Karpas-422 (cell line): Measurements from ENCODE around the gene PXDN. TPM values are rescaled to one million over a fixed set of nuclear protein-coding genes. Genes with fewer than 3 reads are reported as not detected.

Experiments used
- DNase-seq: peaks from one replicate; pipeline ENCODE4 v3.0.0-alpha.2; 2015
- H2AFZ ChIP-seq: fragments of 200-600 bp; sonication (generic); 2 replicates; pipeline ENCODE4 v1.6.1; 2014; ENCODE audit warnings: antibody characterized with exemption, low read length, mixed read lengths
- H3K27ac ChIP-seq: fragments of 200-600 bp; sonication (generic); 2 replicates; pipeline ENCODE4 v1.5.1; 2014; ENCODE audit warnings: mild to moderate bottlenecking, low read length, moderate library complexity
- H3K27me3 ChIP-seq: fragments of 200-600 bp; sonication (generic); 2 replicates; pipeline ENCODE4 v1.6.1; 2014; ENCODE audit warnings: low read length, mixed read lengths
- H3K36me3 ChIP-seq: fragments of 200-600 bp; sonication (generic); 2 replicates; pipeline ENCODE4 v1.6.1; 2014; ENCODE audit warnings: low read length, mixed read lengths; ENCODE audit not compliant: insufficient read depth
- H3K4me1 ChIP-seq: fragments of 200-600 bp; sonication (generic); 2 replicates; pipeline ENCODE4 v1.6.1; 2014; ENCODE audit warnings: mild to moderate bottlenecking, low read length, mixed read lengths
- H3K4me2 ChIP-seq: fragments of 200-600 bp; sonication (generic); 2 replicates; pipeline ENCODE4 v1.6.1; 2014; ENCODE audit warnings: low read length, low read depth, mild to moderate bottlenecking; ENCODE audit not compliant: poor library complexity, severe bottlenecking
- H3K4me3 ChIP-seq: fragments of 200-600 bp; sonication (generic); 2 replicates; pipeline ENCODE4 v1.5.1; 2014; ENCODE audit warnings: mild to moderate bottlenecking, antibody characterized with exemption, low read length, mixed read lengths
- H3K79me2 ChIP-seq: fragments of 200-600 bp; sonication (generic); 2 replicates; pipeline ENCODE4 v1.6.1; 2014; ENCODE audit warnings: mild to moderate bottlenecking, low read length, mixed read lengths
- H3K9ac ChIP-seq: fragments of 200-600 bp; sonication (generic); 2 replicates; pipeline ENCODE4 v1.6.0; 2014; ENCODE audit warnings: low read length
- H3K9me2 ChIP-seq: fragments of 200-600 bp; sonication (generic), shearing (Covaris generic); replicated peaks from 2 replicates; pipeline ENCODE4 v1.6.0; 2014; ENCODE audit warnings: mild to moderate bottlenecking, low read length, moderate library complexity; ENCODE audit not compliant: insufficient read depth
- H3K9me3 ChIP-seq: fragments of 300-700, 200-600 bp; sonication (generic); 2 replicates; pipeline ENCODE4 v1.6.1; 2014; ENCODE audit warnings: low read length, mixed read lengths
- H4K20me1 ChIP-seq: fragments of 200-600 bp; sonication (generic); 2 replicates; pipeline ENCODE4 v1.6.1; 2014; ENCODE audit warnings: mild to moderate bottlenecking, antibody characterized with exemption, low read length, low read depth; ENCODE audit not compliant: insufficient read depth
- total RNA-seq: library from RNA; depleted of rRNA; stranded (reverse); fragments of >200 nt; shearing (Covaris generic); gene quantifications from 2 replicates; pipeline ENCODE4 v1.2.3, GENCODE V29; 2014; ENCODE audit warnings: low replicate concordance

PXDN gene
- total RNA-seq, 1 experiment from 2014 or later: not detected

- no peak overlapping the region for H3K4me2 ChIP-seq
These were observed 8.4 kb upstream of the PXDN start for GRCh38 chr2:1752751-1753150.

GRCh38 chr2:1751767-1752725, 7.7 kb upstream of the PXDN start:
- H3K36me3 ChIP-seq: no peaks in the 10 kb centered on the region
- DNase-seq: no peak
- no peaks in the 10 kb centered on the region for H3K9me2 ChIP-seq
- H3K9me3 ChIP-seq: no peaks in the 10 kb centered on the region
- no peaks in the 10 kb centered on the region for H3K27me3 ChIP-seq
- no peak overlapping the region for H3K4me2 ChIP-seq
- H2AFZ ChIP-seq: no peak overlapping the region
- no peak overlapping the region for H3K9ac ChIP-seq
- H4K20me1 ChIP-seq: no peaks in the 10 kb centered on the region
- H3K4me3 ChIP-seq: no peak overlapping the region
- no peak overlapping the region for H3K27ac ChIP-seq
- no peaks in the 10 kb centered on the region for H3K4me1 ChIP-seq
- no peaks in the 10 kb centered on the region for H3K79me2 ChIP-seq

More at GRCh38 chr2:1752751-1753150, 8.4 kb upstream of the PXDN start:
- Histone ChIP-seq H3K79me2 (no peaks in the 10 kb centered on the region), H3K4me3 (no peak overlapping the region), H3K9me3 (no peaks in the 10 kb centered on the region), H4K20me1 (no peaks in the 10 kb centered on the region), H3K27ac (no peak overlapping the region), H2AFZ (no peak overlapping the region), H3K36me3 (no peaks in the 10 kb centered on the region), H3K9me2 (no peaks in the 10 kb centered on the region), H3K9ac (no peak overlapping the region), H3K4me1 (no peaks in the 10 kb centered on the region), H3K27me3 (no peaks in the 10 kb centered on the region)
- no peak for DNase-seq

- peak; percentile 73 for DNase-seq
These were observed 6.8 kb upstream of the PXDN start for GRCh38 chr2:1750933-1751766.

DNA sequence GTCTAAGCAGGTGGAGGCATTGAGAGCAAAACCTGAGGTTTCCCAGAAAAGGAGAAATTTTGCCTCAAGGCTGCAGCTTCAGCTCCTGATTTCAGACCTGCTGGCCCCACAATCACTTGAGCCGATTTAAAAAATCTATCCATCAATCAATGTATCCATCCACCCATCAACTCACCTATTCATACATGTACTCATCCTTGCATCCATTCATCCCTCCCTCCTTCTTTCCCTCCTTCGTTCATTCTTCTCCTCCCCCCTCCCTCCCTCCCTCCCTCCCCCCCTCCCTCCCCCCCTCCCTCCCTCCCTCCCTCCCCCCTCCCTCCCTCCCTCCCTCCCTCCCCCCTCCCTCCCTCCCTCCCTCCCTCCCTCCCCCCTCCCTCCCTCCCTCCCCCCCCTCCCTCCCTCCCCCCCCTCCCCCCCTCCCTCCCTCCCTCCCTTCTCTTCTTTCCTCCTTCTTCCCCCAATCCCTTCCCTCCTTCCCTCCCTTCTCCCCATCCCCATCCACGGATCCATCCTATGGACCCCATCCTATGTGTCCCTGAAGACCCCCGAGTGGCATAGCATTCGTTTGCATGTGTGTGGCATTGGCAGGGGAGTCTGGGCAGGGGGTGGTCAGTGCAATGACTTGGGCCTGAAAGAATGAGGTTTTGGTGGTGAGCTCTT, 6.1 kb upstream of the PXDN start:
- Histone ChIP-seq H3K9me3 (no peaks in the 10 kb centered on the region), H3K4me3 (no peak overlapping the region), H3K36me3 (no peaks in the 10 kb centered on the region), H3K4me1 (no peaks in the 10 kb centered on the region), H3K4me2 (no peak overlapping the region), H3K27me3 (no peaks in the 10 kb centered on the region), H3K79me2 (no peaks in the 10 kb centered on the region), H4K20me1 (no peaks in the 10 kb centered on the region), H3K27ac (no peak overlapping the region), H2AFZ (no peak overlapping the region), H3K9me2 (no peaks in the 10 kb centered on the region), H3K9ac (no peak overlapping the region)
- no peak for DNase-seq

More at GRCh38 chr2:1750933-1751766, 6.8 kb upstream of the PXDN start:
- H4K20me1 ChIP-seq: no peaks in the 10 kb centered on the region
- H3K9me2 ChIP-seq: no peaks in the 10 kb centered on the region
- no peaks in the 10 kb centered on the region for H3K9me3 ChIP-seq
- H3K9ac ChIP-seq: no peak overlapping the region
- H3K27ac ChIP-seq: no peak overlapping the region
- no peaks in the 10 kb centered on the region for H3K4me1 ChIP-seq
- H3K4me3 ChIP-seq: no peak overlapping the region
- no peaks in the 10 kb centered on the region for H3K36me3 ChIP-seq
- H2AFZ ChIP-seq: no peak overlapping the region
- no peak overlapping the region for H3K4me2 ChIP-seq
- H3K79me2 ChIP-seq: no peaks in the 10 kb centered on the region
- no peaks in the 10 kb centered on the region for H3K27me3 ChIP-seq

DNA sequence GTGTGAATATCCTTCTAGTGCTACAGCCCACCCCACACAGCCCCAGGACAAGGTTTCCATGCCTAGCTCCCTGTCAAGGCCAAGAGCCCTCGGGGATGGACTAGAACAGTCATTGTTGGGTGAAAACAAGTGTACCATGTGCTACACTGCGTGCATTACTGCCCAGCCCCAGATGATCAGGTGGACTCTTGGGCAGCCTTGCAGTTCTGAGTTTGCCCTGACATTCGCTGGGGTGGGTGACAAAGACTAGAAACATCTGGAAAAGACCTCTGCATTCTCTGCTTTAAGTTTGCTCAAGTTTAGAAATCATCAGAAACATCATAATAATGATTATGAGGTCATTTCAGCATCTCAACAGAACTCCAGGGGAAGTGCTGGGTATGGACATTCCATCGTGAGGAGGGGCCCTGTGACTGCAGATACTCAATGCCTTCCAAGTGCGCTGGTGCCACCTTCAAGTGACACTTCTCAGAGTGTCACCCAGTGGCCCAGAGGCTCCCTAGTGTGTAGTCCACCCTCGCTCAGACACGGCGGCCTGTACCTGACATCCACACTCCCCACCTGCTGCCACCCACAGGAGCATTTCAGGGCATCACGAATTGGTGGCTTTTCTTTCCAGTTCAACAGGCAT, 5.3 kb upstream of the PXDN start:
- no peaks in the 10 kb centered on the region for H3K36me3 ChIP-seq
- no peaks in the 10 kb centered on the region for H3K27me3 ChIP-seq
- no peak overlapping the region for H3K9ac ChIP-seq
- no peaks in the 10 kb centered on the region for H3K9me3 ChIP-seq
- H3K9me2 ChIP-seq: no peaks in the 10 kb centered on the region
- H3K79me2 ChIP-seq: no peaks in the 10 kb centered on the region
- no peak overlapping the region for H2AFZ ChIP-seq
- no peak overlapping the region for H3K4me2 ChIP-seq
- no peaks in the 10 kb centered on the region for H4K20me1 ChIP-seq
- no peak overlapping the region for H3K27ac ChIP-seq
- H3K4me1 ChIP-seq: no peaks in the 10 kb centered on the region
- H3K4me3 ChIP-seq: no peak overlapping the region
- no peak for DNase-seq

DNA sequence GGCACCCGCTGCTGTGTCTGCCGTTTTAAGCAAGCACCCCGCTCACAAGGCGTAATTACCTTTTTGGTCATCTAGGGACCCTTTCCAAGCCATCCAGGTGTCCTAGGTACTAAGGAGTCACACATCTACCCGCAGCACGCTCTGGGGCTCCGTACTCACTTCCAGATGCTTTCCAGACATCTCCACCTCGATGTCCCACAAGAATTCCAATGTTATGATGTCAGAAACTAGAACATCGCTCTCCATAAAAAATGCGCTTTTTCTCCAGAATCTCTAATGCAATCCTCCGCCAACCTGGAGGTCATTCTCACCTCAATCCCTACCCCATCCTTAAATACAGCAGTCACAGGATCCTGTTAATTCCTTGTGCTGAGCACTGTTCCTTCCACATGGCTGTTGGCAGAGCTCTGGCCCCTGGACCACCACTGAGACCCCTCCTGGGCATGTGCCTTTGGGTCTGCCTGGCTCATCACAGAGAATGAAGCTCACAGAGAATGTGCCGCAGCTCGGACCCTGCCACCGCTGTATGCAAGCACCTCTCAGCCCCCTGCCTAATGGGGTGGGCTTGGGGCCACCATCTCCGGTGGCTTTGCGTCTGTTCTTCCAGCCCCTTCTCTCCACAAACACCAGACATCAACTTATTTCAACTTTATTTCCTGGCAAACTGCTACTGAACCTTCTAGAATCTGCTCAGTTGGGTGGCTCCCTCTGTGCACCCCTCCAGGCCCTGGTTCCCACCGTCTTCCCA, 4.6 kb upstream of the PXDN start:
- no peaks in the 10 kb centered on the region for H3K27me3 ChIP-seq
- no peaks in the 10 kb centered on the region for H3K9me3 ChIP-seq
- H3K36me3 ChIP-seq: no peaks in the 10 kb centered on the region
- no peaks in the 10 kb centered on the region for H3K79me2 ChIP-seq
- DNase-seq: no peak
- H3K27ac ChIP-seq: no peak overlapping the region
- no peak overlapping the region for H2AFZ ChIP-seq
- H3K4me2 ChIP-seq: no peak overlapping the region
- H3K9me2 ChIP-seq: no peaks in the 10 kb centered on the region
- no peaks in the 10 kb centered on the region for H3K4me1 ChIP-seq
- H4K20me1 ChIP-seq: no peaks in the 10 kb centered on the region
- no peak overlapping the region for H3K9ac ChIP-seq
- no peak overlapping the region for H3K4me3 ChIP-seq

- no peaks in the 10 kb centered on the region for H3K9me2 ChIP-seq
- H3K27ac ChIP-seq: no peak overlapping the region
- H3K36me3 ChIP-seq: no peaks in the 10 kb centered on the region
- DNase-seq: no peak
- H3K9me3 ChIP-seq: no peaks in the 10 kb centered on the region
- H3K4me1 ChIP-seq: no peaks in the 10 kb centered on the region
- H4K20me1 ChIP-seq: no peaks in the 10 kb centered on the region
- H3K79me2 ChIP-seq: no peaks in the 10 kb centered on the region
- no peak overlapping the region for H3K4me2 ChIP-seq
- H3K27me3 ChIP-seq: no peaks in the 10 kb centered on the region
- H2AFZ ChIP-seq: no peak overlapping the region
- H3K4me3 ChIP-seq: no peak overlapping the region
- no peak overlapping the region for H3K9ac ChIP-seq
These were observed 3.9 kb upstream of the PXDN start for GRCh38 chr2:1748176-1748740.
